H9 (cell line): ENCODE data around the gene DCDC2. TPM values are rescaled to one million over a fixed set of nuclear protein-coding genes. Genes with fewer than 3 reads are reported as not detected.

Experiments
- DNase-seq: peaks from one replicate; pipeline ENCODE4 v3.0.0-alpha.2; 2017
- H2AFZ ChIP-seq: one replicate; pipeline ENCODE4 v1.6.1; 2013; ENCODE audit warnings: mild to moderate bottlenecking, low read length, control low read depth, moderate library complexity
- H2AK5ac ChIP-seq: 2 replicates; pipeline ENCODE4 v1.6.1; 2013; ENCODE audit warnings: low read length, control low read depth, mixed read lengths; ENCODE audit not compliant: insufficient read length
- H2BK120ac ChIP-seq: one replicate; pipeline ENCODE4 v1.6.1; 2013; ENCODE audit warnings: low read depth, mild to moderate bottlenecking, low read length, control low read depth, inconsistent platforms; ENCODE audit not compliant: poor library complexity, severe bottlenecking
- H2BK12ac ChIP-seq: 2 replicates; pipeline ENCODE4 v1.6.1; 2013; ENCODE audit warnings: low read length, control low read depth, mixed read lengths, low read depth; ENCODE audit not compliant: insufficient read length
- H2BK15ac ChIP-seq: 2 replicates; pipeline ENCODE4 v1.6.1; 2013; ENCODE audit warnings: low read depth, low read length, control low read depth
- H2BK20ac ChIP-seq: one replicate; pipeline ENCODE4 v1.6.1; 2013; ENCODE audit warnings: low read depth, mild to moderate bottlenecking, low read length, control low read depth, inconsistent platforms; ENCODE audit not compliant: poor library complexity, severe bottlenecking
- H2BK5ac ChIP-seq: 2 replicates; pipeline ENCODE4 v1.6.1; 2013; ENCODE audit warnings: low read length, control low read depth, mixed read lengths; ENCODE audit not compliant: insufficient read length
- H3K14ac ChIP-seq: 2 replicates; pipeline ENCODE4 v1.6.1; 2013; ENCODE audit warnings: low read length, control low read depth; ENCODE audit not compliant: insufficient read depth
- H3K18ac ChIP-seq: 2 replicates; pipeline ENCODE4 v1.6.1; 2013; ENCODE audit warnings: low read depth, mild to moderate bottlenecking, mixed read lengths, low read length, control low read depth; ENCODE audit not compliant: insufficient read length
- H3K23ac ChIP-seq: 2 replicates; pipeline ENCODE4 v1.6.1; 2013; ENCODE audit warnings: low read length, control low read depth, mixed read lengths, low read depth; ENCODE audit not compliant: insufficient read length
- H3K23me2 ChIP-seq: 2 replicates; pipeline ENCODE4 v1.6.1; 2013; ENCODE audit warnings: low read depth, mild to moderate bottlenecking, mixed read lengths, low read length, control low read depth; ENCODE audit not compliant: insufficient read length, poor library complexity, severe bottlenecking
- H3K27ac ChIP-seq: 2 replicates; pipeline ENCODE4 v1.5.1; 2013; ENCODE audit warnings: low read length, control low read depth, mixed read lengths, low read depth; ENCODE audit not compliant: insufficient read length
- H3K27me3 ChIP-seq: 2 replicates; pipeline ENCODE4 v1.6.1; 2013; ENCODE audit warnings: low read length, control low read depth, inconsistent platforms; ENCODE audit not compliant: insufficient read depth
- H3K4ac ChIP-seq: 2 replicates; pipeline ENCODE4 v1.6.1; 2013; ENCODE audit warnings: low read depth, mild to moderate bottlenecking, control low read depth, inconsistent platforms, low read length, moderate library complexity
- H3K4me1 ChIP-seq: 2 replicates; pipeline ENCODE4 v1.6.1; 2013; ENCODE audit warnings: low read length, control low read depth, inconsistent platforms; ENCODE audit not compliant: insufficient read depth
- H3K4me2 ChIP-seq: 2 replicates; pipeline ENCODE4 v1.6.1; 2013; ENCODE audit warnings: low read length, control low read depth, mixed read lengths; ENCODE audit not compliant: insufficient read length, insufficient read depth
- H3K56ac ChIP-seq: 2 replicates; pipeline ENCODE4 v1.6.1; 2013; ENCODE audit warnings: low read depth, mild to moderate bottlenecking, mixed read lengths, low read length, control low read depth; ENCODE audit not compliant: insufficient read length
- H3K79me1 ChIP-seq: 2 replicates; pipeline ENCODE4 v1.6.1; 2013; ENCODE audit warnings: low read depth, mild to moderate bottlenecking, moderate library complexity, low read length, control low read depth, inconsistent platforms; ENCODE audit not compliant: insufficient read depth, poor library complexity, severe bottlenecking
- H3K79me2 ChIP-seq: 2 replicates; pipeline ENCODE4 v1.6.1; 2013; ENCODE audit warnings: low read length, control low read depth, inconsistent platforms; ENCODE audit not compliant: insufficient read depth
- H3K9ac ChIP-seq: 2 replicates; pipeline ENCODE4 v1.6.1; 2013; ENCODE audit warnings: low read length, control low read depth, mixed read lengths; ENCODE audit not compliant: insufficient read length; ENCODE audit errors: extremely low read depth
- H3K9me3 ChIP-seq: one replicate; pipeline ENCODE4 v1.6.1; 2013; ENCODE audit warnings: low read depth, low read length, inconsistent platforms; ENCODE audit not compliant: control insufficient read depth
- H3T11ph ChIP-seq: one replicate; pipeline ENCODE4 v1.6.1; 2013; ENCODE audit warnings: mild to moderate bottlenecking, low read length, control low read depth, inconsistent platforms
- H4K20me1 ChIP-seq: one replicate; pipeline ENCODE4 v1.6.1; 2013; ENCODE audit not compliant: control insufficient read depth, insufficient read length, insufficient read depth
- H4K5ac ChIP-seq: 2 replicates; pipeline ENCODE4 v1.6.1; 2013; ENCODE audit warnings: low read depth, mild to moderate bottlenecking, mixed read lengths, low read length, control low read depth; ENCODE audit not compliant: insufficient read length
- H4K8ac ChIP-seq: replicated peaks from 2 replicates; pipeline ENCODE4 v1.6.1; 2013; ENCODE audit warnings: low read length, control low read depth, mixed read lengths, low read depth; ENCODE audit not compliant: insufficient read length
- H4K91ac ChIP-seq: 2 replicates; pipeline ENCODE4 v1.6.1; 2013; ENCODE audit warnings: low read depth, mild to moderate bottlenecking, moderate library complexity, mixed read lengths, low read length, control low read depth; ENCODE audit not compliant: insufficient read length
- H3K27ac Mint-ChIP-seq, 3 experiments: 2 replicates in 2 of 3; 3 replicates in 1 of 3; pipeline ENCODE4 v1.8.0; 2020 to 2021; ENCODE audit warnings: mixed read lengths in 3 of 3, mild to moderate bottlenecking in 1 of 3, moderate library complexity in 1 of 3
- H3K27me3 Mint-ChIP-seq: 2 replicates; pipeline ENCODE4 v1.8.0; 2021; ENCODE audit warnings: low read depth, mild to moderate bottlenecking, moderate library complexity, mixed read lengths
- H3K36me3 Mint-ChIP-seq, 3 experiments: 2 replicates in 2 of 3; 3 replicates in 1 of 3; pipeline ENCODE4 v1.8.0; 2020 to 2021; ENCODE audit warnings: low read depth in 3 of 3, mixed read lengths in 3 of 3; ENCODE audit not compliant: insufficient read depth in 1 of 3
- H3K4me1 Mint-ChIP-seq, 2 experiments: 2 replicates each; pipeline ENCODE4 v1.8.0; 2020; ENCODE audit warnings: mixed read lengths in 2 of 2
- H3K4me3 Mint-ChIP-seq, 2 experiments: 2 replicates in 1 of 2; 3 replicates in 1 of 2; pipeline ENCODE4 v1.8.0; 2020 to 2021; ENCODE audit warnings: mild to moderate bottlenecking in 2 of 2, mixed read lengths in 2 of 2, moderate library complexity in 1 of 2
- H3K9me3 Mint-ChIP-seq, 2 experiments: 2 replicates in 1 of 2; 3 replicates in 1 of 2; pipeline ENCODE4 v1.8.0; 2020; ENCODE audit warnings: mild to moderate bottlenecking in 2 of 2, mixed read lengths in 2 of 2, moderate library complexity in 1 of 2
- CTCF ChIP-seq: fragments of 200-600 bp; sonication (generic); conservative IDR thresholded peaks from 3 replicates; pipeline ENCODE4 v1.8.0; 2021; ENCODE audit warnings: antibody characterized with exemption, mild to moderate bottlenecking
- WGBS: extraction: QIAGEN DNeasy Blood & Tissue Kit; methylation state at CpG from one replicate; pipeline ENCODE4 v1.1.7; 2013; ENCODE audit warnings: missing lambda C conversion rate, low lambda C conversion rate, mixed read lengths; ENCODE audit not compliant: insufficient read length; ENCODE audit errors: extremely low coverage; 5-methylcytosine and 5-hydroxymethylcytosine counted together
- total RNA-seq: library from RNA; stranded (reverse); gene quantifications from 2 replicates; pipeline ENCODE4 v1.2.1, GENCODE V29; 2021

The DCDC2 gene
- total RNA-seq, 1 experiment from 2014 or later: 0.59 TPM

DNA sequence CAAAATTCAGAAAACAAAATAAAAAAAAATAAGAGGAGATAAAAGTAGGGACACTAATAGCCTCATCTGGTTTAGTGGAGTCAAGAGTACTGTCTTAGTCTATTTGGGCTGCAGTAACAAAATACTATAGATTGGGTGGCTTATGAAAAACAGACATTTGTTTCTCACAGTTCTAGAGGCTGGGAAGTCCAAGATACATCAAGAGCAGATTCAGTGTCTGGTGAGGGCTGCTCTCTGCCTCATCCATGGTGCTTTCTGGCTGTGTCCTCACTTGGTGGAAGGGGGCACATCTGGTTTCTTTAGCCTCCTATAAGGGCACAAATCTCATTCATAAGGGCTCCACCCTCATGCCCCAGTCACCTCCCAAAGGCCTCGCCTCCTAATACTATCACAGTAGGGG is 205.8 kb downstream of the DCDC2 start:
- DNase-seq: no peak
- H2BK5ac ChIP-seq: no peak overlapping the region
- Mint-ChIP-seq H3K4me1 (peaks cover 0 to 4% of the 10 kb centered on the region in 2 experiments; a peak in 2 of 4 replicates), H3K4me3 (no peak overlapping the region), H3K27me3 (no peaks in the 10 kb centered on the region; the same call in 1 of the 2 replicates), H3K36me3 (no peaks in the 10 kb centered on the region), H3K9me3 (peaks cover 0 to 5% of the 10 kb centered on the region in 2 experiments; a peak in 1 of 5 replicates), H3K27ac (no peak overlapping the region)
- no peak overlapping the region for H3K56ac ChIP-seq
- H3K23ac ChIP-seq: no peak overlapping the region
- no peak overlapping the region for H3T11ph ChIP-seq
- H3K27me3 ChIP-seq: no peaks in the 10 kb centered on the region
- H2AK5ac ChIP-seq: no peak overlapping the region
- no peak for TF ChIP-seq CTCF
- no peak overlapping the region for H3K14ac ChIP-seq
- no peaks in the 10 kb centered on the region for H3K79me2 ChIP-seq
- H3K27ac ChIP-seq: no peak overlapping the region
- no peaks in the 10 kb centered on the region for H3K79me1 ChIP-seq
- H2BK120ac ChIP-seq: no peak overlapping the region
- no peak overlapping the region for H3K4me2 ChIP-seq
- no peaks in the 10 kb centered on the region for H4K20me1 ChIP-seq
- no peak overlapping the region for H4K8ac ChIP-seq
- H3K23me2 ChIP-seq: no peaks in the 10 kb centered on the region
- no peak overlapping the region for H2BK12ac ChIP-seq
- H3K4me1 ChIP-seq: no peaks in the 10 kb centered on the region
- H3K18ac ChIP-seq: no peak overlapping the region
- no peak overlapping the region for H2BK15ac ChIP-seq
- H4K91ac ChIP-seq: no peak overlapping the region
- no CpG with 5 or more reads among the region's 1 CpG for WGBS
- no peak overlapping the region for H3K9ac ChIP-seq
- no peak overlapping the region for H2BK20ac ChIP-seq
- H2AFZ ChIP-seq: no peak overlapping the region
- no peaks in the 10 kb centered on the region for H3K9me3 ChIP-seq
- H3K4ac ChIP-seq: no peak overlapping the region
- H4K5ac ChIP-seq: no peak overlapping the region
